Hippocampal formation (tissue), 2 donors: ENCODE data around the gene USH1C.

ENCODE experiments used
- DNase-seq, 2 donors: peaks; one replicate each; lab custom pipeline; 2025; lab: John Stamatoyannopoulos, UW

USH1C gene

DNA sequence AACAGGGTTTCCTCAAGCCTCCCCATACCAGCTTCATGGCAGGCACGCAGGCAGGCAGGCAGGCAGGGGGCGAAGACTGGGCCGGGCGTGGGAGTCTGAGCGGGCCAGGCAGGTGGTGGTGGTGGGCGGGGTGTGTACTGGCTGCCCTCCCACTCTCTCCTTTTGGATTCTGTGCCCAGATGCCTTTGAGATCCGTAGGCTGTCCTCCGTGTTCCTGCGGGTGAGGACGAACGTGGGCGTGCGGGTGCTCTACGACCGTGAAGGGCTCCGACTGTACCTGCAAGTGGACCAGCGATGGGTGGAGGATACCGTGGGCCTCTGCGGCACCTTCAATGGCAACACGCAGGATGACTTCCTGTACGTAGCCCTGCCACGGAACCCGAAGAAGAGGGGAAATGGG is 25.8 kb upstream of the USH1C start:
- no peak for DNase-seq

DNA sequence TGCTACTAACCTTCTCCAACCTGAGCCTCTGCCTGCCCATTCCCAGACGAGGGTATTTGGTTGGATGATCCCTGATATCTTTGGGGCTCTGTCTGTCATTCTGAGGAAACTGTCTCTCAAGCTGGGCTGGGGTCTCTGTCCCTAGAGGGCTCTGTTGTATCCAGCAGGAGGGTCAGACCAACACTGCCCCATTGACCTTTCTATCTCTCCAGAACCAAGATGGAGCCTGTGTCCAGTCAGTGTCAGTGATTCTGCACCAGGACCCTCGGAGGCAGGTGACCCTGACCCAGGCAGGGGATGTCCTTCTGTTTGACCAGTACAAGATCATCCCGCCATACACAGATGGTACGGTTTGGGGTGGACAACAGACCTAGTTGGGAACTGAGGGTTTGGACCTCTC is 24.7 kb upstream of the USH1C start:
- no peak for DNase-seq

DNA sequence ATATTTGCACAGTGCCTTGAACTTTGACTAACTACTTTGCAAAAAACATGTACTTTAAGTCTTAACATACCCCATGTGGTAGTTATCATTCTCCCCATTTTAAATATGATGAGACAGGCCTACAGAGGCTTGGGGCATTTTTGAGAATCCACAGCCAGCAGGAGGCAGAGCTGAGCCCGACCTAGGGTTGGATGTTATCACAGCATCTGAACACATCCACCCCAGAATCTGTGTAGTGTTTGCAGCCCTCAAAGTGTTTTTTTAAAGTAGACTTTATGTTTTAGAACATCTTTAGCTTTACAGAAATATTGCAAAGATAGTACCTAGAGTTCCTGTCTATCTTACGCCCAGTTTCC is 20.4 kb upstream of the USH1C start:
- DNase-seq = no peak

DNA sequence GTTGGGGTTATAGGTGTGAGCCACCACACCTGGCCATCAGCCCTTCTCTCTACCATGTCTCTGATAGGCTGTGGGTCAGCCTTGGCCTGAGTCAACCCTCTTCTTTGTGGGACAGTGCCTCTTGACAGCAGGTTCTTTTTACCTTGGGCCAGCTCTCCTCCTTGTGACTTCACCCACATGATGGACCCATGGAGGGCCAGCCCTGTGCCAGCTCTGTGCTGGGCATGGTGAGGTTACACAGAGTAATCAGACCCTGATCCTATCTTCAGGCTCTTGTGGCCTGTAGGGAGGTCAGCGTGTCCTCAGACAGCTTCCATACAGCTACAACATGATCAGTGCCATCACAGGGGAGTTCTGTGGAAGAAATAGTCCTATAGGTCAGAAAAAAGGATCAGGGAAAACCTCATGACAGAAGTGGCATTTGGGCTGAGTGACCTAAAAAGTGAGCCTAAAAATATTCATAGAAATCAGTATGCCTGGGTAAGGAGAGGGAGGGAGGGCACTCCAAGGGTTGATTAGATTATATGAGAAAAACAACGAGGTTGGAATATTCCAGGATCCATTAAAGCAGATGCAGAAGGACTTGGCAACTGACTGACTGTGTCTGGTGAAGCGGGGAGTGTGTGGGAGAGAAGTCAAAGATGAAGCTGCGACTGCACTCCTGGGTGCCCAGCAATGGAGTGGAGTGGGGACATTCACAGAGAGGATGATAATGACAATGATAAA is 19.9 kb upstream of the USH1C start:
- DNase-seq = no peak

DNA sequence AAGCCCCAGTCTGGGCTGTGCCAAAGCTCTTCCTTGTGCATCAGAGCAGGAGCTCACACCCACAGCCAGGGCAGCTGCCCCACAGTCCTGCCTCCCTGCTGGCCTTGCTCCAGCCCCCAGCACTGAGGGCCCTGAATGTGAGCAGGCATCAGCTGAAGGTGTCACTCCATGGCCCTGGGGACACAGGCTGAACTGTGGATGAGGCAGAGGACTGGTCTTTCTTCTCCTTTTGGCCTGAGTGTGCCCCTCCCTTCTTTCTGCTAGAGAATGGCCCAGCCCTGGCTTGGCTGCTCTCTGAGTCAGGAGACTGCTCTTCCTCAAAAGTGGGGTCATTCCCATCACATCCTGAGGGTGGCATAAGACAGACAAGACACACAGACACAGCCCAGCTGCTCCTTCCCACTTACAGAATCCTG is 19.0 kb upstream of the USH1C start:
- no peak for DNase-seq

DNA sequence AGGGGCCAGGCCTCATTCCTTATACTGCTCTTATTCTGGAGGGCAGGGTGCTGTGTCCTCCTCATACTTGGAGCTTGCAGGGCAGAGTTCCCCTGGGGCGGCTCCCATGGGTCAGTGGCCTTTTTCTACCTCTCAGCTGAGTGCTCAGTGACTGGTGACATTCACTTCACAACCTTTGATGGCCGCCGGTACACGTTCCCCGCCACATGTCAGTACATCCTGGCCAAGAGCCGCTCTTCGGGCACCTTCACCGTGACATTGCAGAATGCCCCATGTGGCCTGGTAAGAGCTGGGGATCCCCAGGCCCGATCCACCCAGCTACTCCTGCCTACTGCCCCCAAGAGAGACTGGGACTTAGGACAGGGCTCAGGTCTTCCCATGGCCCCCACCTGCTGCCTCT is 17.3 kb upstream of the USH1C start:
- no peak for DNase-seq

DNA sequence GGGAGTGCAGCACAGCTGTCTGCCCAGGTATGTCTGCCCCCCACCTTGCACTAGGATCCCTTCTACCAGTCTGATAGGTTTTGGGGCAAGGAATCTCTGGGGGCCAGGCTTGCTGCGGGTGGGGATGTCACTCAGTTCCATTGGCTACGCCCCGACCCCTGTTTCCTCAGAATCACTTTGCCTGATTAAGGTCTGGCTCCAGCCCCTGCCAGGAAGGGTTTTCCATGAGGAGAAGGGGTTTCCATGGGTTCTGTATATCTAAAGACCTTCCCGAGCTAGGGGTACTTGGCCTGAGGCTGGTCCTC is 16.8 kb upstream of the USH1C start:
- no peak for DNase-seq

DNA sequence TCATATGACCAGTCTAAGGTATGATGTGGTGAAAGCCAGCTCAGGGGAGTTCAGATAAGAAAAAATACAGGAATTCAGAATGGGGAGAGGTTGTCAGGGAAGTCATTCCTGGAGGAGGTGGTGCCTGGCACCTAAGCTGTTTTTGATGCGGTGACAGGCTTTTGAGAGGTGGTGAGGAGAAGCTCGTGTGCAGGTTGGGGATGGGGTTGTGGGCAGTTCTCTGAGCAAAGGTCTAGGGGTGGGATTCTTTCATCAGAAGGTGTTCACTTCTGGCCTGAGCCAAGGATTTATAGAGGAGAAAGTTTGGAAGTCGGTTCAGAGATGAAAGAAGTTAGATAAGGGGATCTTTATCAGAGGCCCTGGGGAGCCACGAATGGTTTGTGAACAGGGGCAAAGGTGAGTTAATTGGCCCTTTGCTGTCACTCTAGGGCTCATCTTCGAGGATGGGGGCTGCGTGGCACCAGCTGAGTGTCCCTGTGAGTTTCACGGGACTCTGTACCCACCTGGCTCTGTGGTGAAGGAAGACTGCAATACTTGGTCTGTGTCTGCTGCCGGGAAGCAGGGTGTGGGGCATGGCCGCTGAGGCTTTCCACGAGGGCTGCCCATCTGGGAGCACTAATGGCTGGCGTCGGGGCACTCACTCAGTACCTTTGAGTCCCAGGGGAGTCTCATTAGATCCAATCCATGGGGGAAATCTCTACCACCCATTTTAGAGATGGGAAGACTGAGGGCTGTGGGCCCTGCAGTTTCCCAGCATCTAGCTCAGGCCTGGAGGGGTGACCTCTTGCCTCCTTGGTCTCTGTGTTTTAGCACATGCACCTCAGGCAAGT is 16.3 kb upstream of the USH1C start:
- DNase-seq = no peak

DNA sequence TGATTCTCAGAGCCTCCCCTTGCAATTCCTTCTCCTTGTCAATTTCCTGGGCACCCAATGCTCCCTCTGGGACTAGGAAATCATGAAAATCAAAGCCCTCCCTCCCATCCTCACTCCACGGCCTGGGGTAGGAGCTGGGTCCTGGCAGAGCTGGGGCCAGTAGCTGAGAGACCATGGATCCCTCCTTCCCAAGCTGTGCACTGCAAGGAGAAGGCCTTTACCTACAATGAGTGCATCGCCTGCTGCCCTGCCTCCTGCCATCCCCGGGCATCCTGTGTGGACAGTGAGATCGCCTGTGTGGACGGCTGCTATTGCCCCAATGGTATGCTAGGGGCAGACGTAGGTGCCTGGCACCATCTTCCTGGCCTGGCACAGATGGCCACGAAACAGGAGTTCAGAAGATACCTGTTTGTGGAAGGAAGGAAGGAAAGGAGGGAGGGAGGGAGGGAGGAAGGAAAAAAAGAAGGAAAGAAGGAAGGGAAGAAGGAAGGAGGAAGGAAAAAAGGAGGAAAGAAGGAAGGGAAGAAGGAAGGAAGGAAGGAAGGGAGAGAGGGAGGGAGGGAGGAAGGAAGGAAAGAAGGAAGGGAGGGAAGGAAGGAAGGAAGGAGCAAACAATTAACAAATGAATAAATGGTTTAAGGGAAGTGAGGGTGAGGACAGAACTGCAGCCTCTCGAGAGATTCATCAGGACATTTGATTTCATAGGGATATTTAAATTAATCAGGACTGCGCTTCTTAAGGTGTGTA is 15.3 kb upstream of the USH1C start:
- no peak for DNase-seq

DNA sequence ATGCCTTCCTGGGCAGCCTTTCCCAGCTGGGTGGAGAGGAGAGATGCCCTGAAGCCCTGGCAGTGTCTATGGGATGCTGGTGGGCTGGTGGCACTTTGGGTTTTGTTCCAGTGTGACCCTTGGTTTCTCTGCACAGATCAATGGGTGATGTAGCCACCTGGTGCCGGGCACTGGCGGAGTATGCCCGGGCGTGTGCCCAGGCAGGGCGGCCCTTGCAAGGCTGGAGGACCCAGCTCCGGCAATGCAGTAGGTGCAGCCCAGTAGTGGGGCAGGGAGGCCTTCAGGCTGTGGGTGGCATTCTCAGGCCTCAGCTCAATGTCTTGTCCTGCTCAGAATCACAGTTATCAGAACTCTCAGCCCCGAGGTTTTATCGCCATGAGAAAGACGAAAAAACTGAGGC is 14.7 kb upstream of the USH1C start:
- no peak for DNase-seq

DNA sequence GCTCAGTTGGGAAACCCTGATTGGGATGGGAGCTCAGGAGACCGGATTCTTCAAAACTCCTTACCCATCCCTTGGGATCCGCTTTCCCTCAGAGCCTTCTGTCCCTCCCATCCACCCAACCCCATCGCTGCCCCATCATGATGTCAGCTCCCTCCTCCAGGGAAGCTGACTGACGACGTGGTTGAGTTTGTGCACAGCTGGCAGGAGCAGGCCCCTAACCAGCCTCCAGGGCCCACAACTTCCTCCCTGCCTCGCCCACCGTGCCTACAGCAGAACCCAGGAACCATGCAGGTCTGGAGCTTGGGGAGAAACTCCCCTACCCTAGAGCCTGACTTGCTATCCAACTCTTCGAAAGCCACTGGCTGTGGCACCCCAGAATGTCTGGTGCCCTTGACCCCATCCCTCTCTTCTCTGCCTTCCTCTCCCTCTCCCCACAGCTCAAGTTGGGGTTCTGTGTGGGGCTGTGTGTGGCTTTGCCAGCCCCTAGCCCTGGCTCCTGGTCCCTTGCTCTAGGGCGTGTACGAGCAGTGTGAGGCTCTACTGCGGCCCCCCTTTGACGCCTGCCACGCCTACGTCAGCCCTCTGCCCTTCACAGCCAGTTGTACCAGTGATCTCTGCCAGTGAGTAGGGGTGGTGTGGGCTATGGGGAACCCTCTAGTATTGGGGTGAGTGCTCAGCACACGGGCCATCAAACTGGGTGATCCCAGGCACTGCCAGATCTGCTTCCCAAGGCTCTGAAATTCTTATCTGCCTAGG is 14.0 kb upstream of the USH1C start:
- DNase-seq = no peak

DNA sequence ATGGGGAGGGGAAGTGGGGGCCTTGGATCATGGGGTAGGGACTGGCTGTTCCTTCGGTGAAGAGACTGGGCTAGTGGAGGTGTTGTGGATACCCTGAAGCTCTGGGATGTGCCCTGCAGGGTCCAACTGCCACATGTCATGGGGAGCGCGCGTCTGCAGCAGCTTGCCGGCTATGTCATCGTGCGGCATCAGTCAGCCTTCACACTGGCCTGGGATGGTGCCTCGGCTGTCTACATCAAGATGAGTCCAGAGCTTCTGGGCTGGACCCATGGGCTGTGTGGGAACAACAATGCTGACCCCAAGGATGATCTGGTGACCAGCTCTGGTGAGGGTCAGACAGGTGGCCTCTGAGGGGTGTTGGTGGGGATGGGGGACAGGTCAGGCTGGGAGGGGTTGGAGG is 12.8 kb upstream of the USH1C start:
- DNase-seq = no peak

DNA sequence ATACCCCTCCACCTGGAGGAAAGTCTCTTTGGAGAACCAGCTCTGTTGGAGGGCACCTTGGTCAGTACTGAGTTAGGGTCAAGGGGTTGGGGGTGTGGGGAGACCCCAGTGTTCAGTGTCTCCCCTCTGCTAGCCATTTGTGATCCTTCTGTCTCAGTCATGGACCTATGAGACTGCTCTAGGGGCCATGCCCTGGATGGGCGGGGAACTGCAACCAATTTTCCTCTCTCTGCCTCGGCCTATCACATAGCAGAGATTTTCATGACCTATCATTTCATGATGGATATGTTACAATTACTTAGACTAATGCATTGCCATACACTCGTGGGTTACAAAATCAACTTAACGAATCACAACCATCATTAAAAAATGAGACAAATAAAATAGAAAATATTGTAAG is 10.3 kb upstream of the USH1C start:
- no peak for DNase-seq

DNA sequence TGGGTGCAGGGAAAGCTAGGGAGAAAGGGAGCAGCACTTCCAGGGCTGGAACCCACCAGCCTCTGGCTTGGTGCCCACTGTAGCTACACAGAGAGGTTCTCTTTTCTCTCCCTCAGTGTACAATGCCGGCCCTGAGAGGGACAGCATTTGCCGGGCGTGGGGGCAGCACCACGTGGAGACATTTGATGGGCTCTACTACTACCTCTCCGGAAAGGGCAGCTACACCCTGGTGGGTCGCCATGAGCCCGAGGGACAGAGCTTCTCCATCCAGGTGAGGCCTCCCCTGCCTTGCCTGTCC is 9.0 kb upstream of the USH1C start:
- DNase-seq = no peak

DNA sequence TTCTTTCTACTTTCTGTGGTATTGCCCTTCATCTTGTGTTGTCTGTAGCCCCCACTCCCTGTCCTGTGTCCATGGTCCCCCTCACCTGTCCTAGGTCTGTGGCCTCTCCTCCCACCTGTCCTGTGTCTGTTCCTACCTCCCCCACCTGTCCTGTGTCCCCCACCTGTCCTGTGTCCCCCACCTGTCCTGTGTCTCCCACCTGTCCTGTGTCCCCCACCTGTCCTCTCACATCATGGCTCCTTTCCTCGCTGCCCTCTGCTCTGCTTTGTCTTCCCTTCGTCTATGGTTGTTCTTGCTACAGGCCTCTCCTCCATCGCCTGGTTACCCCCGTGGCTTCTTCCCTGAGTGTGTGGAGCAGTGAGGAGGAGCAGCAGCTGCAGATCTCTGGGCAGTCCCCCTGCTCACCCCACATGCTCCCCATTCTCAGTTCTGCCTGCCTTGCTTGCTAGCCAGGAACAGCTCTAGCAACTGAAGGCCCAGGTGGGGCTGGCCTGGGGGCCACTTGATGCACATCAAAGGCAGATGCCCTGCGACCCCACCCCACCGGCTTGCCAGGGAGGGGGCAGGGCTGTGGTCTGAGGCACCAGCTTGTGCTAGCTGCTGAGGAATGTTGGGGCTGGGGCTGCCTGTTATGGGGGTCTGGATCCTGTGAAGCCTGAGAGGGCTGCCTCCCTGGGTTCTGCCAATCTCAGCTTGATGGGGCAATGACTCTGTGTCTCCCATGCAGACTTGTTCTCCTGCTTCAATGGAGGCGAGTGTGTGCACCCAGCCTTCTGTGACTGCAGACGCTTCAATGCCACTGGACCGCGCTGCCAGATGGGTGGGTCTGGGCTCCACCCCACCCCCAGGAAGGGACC is 8.4 kb upstream of the USH1C start:
- no peak for DNase-seq

DNA sequence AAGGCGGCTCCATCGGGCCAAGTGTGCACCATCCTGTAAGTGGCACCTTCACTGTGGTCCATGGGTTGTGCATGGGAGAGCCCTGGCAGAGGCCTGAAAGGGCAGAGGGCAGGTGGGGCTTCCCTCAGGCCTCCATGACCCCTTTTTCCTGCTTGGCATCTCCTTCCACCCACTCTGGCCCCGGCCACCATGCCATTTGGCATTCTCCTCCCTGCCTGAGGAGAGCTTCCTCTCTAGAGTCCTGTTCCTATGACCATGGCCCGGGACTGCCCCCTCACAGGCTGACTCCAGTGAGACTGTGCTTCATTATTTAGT is 7.8 kb upstream of the USH1C start:
- no peak for DNase-seq

DNA sequence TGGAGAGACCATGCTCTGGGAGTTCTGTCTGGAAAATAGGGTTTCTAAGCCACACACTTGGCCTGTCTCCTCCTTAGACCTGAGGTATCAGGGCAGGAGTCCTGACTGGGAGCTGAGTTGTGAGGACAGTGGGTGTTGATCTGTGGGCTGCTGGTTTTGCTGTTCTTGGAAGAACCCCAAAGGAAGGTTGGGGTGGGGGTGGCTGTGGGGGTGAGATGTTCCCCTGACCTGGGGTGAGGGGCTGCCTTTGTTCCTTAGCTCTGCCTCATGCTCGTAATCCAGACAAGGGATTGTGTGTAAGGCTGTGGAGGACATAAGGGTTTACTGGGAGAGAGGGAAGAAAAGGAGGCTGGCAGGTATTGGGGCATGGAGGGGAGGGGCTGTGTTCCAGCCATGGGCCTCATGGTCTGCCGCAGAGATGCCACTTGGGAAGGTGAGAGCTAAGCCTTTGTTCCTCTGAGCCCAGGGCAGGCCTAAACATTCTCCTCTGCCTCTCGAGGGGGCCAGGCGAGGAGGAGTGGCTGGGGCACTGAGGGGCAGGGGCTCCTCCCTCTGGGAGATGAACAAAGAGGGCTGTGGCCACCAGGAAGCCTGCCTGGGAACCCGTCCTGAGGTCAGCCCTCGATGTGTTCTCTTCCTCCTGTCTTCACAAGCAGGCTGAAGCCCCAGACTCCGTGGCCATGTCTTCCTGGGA is 7.3 kb upstream of the USH1C start:
- no peak for DNase-seq

DNA sequence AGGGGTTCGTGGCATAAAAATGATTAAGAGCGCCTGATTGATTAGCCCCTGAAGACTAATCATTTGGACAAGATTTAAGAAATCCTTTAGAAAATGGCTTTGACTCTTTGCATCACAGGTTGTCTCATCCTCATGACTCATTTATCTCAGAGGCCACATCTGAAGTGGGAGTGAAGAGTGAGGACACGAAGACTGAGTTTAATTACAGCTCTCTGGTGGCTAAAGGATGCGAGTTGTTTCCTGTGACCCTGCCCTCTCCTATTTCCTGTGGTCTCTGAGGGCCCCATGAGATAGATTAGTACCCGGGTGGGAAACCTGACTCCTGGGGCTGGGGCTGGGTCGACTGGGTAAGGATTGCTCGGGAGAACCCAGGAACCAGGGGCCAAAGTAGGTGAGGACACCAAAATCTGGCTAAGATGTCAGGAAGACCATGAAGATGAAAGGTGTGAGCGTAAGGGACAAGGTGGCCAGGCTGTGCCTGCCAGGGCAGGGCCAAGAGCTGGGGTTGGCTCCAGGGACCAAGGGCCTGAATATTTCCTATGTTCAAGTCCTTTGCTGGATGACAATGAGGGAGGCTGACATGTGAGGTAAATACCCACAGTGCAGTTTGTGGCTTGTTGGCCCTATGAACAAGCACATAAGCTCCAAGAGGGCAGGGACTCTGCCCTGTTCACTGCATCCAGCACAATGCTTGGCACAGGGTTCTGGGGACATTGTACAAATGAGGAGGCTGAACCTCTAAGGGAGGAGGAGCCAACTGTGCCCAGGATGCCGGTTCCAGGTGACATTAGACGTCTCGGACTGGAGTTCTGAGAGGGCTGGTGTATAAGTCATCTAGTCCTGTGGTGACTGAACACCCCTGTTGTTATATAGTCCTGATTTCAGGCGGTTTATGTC is 6.5 kb upstream of the USH1C start:
- no peak for DNase-seq

DNA sequence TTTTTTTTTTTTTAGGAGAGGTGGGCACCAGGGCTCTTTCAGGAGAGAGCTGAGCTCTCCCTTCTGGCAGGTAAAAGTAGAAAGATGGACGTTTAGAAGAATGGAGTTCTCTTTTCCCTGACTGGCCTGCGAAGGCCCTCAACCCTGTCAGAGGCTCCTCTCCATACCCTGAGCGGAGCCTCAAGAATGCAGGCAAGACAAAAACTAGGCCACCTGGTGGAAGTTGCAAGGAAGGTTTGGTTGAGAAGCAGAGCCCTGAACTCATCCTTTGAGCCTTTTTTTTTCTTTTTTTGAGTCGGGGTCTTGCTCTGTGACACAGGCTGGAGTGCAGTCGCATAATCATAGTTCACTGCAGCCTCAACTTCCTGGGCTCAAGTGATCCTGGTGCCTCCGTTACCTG is 4.2 kb upstream of the USH1C start:
- DNase-seq = no peak

DNA sequence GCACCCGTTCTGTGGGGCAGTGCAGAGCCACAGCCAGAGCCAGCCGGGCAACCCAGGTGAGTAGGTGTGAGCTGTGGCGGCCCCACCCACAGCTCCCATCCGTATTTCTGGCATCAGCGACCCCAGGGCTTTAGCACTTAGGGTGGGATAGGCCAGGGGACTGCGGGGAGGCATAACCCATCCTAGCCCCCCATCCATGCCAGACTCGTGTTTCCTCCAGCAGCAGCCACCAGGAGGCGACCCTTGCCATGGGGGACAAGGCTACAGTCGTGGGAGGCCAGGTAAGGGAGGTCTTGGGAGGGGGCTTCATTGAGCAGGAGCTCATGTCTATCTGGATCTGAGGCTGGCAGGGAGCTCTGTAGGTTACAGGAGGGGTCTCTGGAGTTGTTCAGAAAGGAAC is 3.7 kb upstream of the USH1C start:
- no peak for DNase-seq
